ENCODE data around the gene LRCH1. TPM values are rescaled to one million over a fixed set of nuclear protein-coding genes. Genes with fewer than 3 reads are reported as not detected.

LRCH1 gene
- total RNA-seq, 2 experiments from 2014 or later, result 16.7 to 27.8 TPM

- Histone ChIP-seq H3K4me2 (ENCODE audit: low read length) (no peak overlapping the region), H4K20me1 (ENCODE audit: insufficient read depth, low read length) (no peaks in the 10 kb centered on the region), H3K4me1 (ENCODE audit: insufficient read depth, low read length, poor library complexity, severe bottlenecking) (peaks cover 5% of the 10 kb centered on the region), H3K27ac (ENCODE audit: low read depth, low read length, poor library complexity, severe bottlenecking) (no peak overlapping the region), H3K9me2 (ENCODE audit: insufficient read depth, low read length) (no peaks in the 10 kb centered on the region), H3K4me3 (ENCODE audit: low read depth, low read length, poor library complexity, severe bottlenecking) (no peak overlapping the region), H2AFZ (ENCODE audit: low read length) (no peak overlapping the region), H3K79me2 (ENCODE audit: insufficient read depth, low read depth, low read length) (no peaks in the 10 kb centered on the region; the same call in 1 of the 2 replicates), H3K9me3 (ENCODE audit: low read length) (no peaks in the 10 kb centered on the region), H3K36me3 (ENCODE audit: insufficient read depth, low read length) (peaks cover 70% of the 10 kb centered on the region)
- no peak for DNase-seq (ENCODE audit: low spot score)
- ChIA-PET POLR2A (interaction anchor here (0.6 to 1.4 kb wide), 5 partner anchors 9 to 1350 kb away, joined by 3 to 8 read pairs (median 3); no protein-coding TSS in a partner anchor), CTCF (ENCODE audit: unreplicated experiment) (interaction anchor here (0.9 kb wide), 1 partner anchor 56 kb away, joined by 3 read pairs; no protein-coding TSS in a partner anchor)
- TF ChIP-seq CTCF (conservative IDR thresholded peaks at IDR 0.05; ENCODE audit: low read length) (no peak), EZH2phosphoT487 (IDR thresholded peaks at IDR 0.05; ENCODE audit: borderline replicate concordance, low read depth, low read length) (no peak)
- intact Hi-C loops (cut with micrococcal nuclease; ENCODE audit: unreplicated experiment), result no loop called here
- BruUV-seq (replicated peaks), result no TSS peak
These were observed 132.2 kb downstream of the LRCH1 start for GRCh38 chr13:46685006-46685730.

GRCh38 chr13:46686171-46686570 is 133.2 kb downstream of the LRCH1 start:
- no peak overlapping the region for H3K4me3 ChIP-seq (ENCODE audit: low read depth, low read length, poor library complexity, severe bottlenecking)
- BruUV-seq (replicated peaks), result no TSS peak
- no peak overlapping the region for H3K27ac ChIP-seq (ENCODE audit: low read depth, low read length, poor library complexity, severe bottlenecking)
- H4K20me1 ChIP-seq (ENCODE audit: insufficient read depth, low read length), result no peaks in the 10 kb centered on the region
- ChIA-PET POLR2A (no interaction called here), CTCF (ENCODE audit: unreplicated experiment) (no interaction called here)
- peaks cover 5% of the 10 kb centered on the region for H3K4me1 ChIP-seq (ENCODE audit: insufficient read depth, low read length, poor library complexity, severe bottlenecking)
- H3K36me3 ChIP-seq (ENCODE audit: insufficient read depth, low read length), result peaks cover 79% of the 10 kb centered on the region
- intact Hi-C loops (cut with micrococcal nuclease; ENCODE audit: unreplicated experiment), result no loop called here
- no peaks in the 10 kb centered on the region for H3K9me3 ChIP-seq (ENCODE audit: low read length)
- H3K9me2 ChIP-seq (ENCODE audit: insufficient read depth, low read length), result no peaks in the 10 kb centered on the region
- no peaks in the 10 kb centered on the region for H3K79me2 ChIP-seq (ENCODE audit: insufficient read depth, low read depth, low read length)
- DNase-seq (ENCODE audit: low spot score), result no peak
- no peak for TF ChIP-seq CTCF (conservative IDR thresholded peaks at IDR 0.05; ENCODE audit: low read length)
- no peak for TF ChIP-seq EZH2phosphoT487 (IDR thresholded peaks at IDR 0.05; ENCODE audit: borderline replicate concordance, low read depth, low read length)
- H2AFZ ChIP-seq (ENCODE audit: low read length), result no peak overlapping the region
- H3K4me2 ChIP-seq (ENCODE audit: low read length), result no peak overlapping the region

GRCh38 chr13:46687810-46688209 is 134.8 kb downstream of the LRCH1 start:
- DNase-seq (ENCODE audit: low spot score), result no peak
- Histone ChIP-seq H4K20me1 (ENCODE audit: insufficient read depth, low read length) (no peaks in the 10 kb centered on the region), H3K4me2 (ENCODE audit: low read length) (no peak overlapping the region), H3K9me2 (ENCODE audit: insufficient read depth, low read length) (no peaks in the 10 kb centered on the region), H2AFZ (ENCODE audit: low read length) (no peak overlapping the region), H3K36me3 (ENCODE audit: insufficient read depth, low read length) (peaks cover 72% of the 10 kb centered on the region), H3K79me2 (ENCODE audit: insufficient read depth, low read depth, low read length) (no peaks in the 10 kb centered on the region), H3K9me3 (ENCODE audit: low read length) (no peaks in the 10 kb centered on the region), H3K4me3 (ENCODE audit: low read depth, low read length, poor library complexity, severe bottlenecking) (no peak overlapping the region), H3K27ac (ENCODE audit: low read depth, low read length, poor library complexity, severe bottlenecking) (no peak overlapping the region), H3K4me1 (ENCODE audit: insufficient read depth, low read length, poor library complexity, severe bottlenecking) (peaks cover 5% of the 10 kb centered on the region)
- CTCF ChIA-PET (ENCODE audit: unreplicated experiment), result no interaction called here
- TF ChIP-seq CTCF (conservative IDR thresholded peaks at IDR 0.05; ENCODE audit: low read length), result no peak
- TF ChIP-seq EZH2phosphoT487 (IDR thresholded peaks at IDR 0.05; ENCODE audit: borderline replicate concordance, low read depth, low read length), result no peak
- intact Hi-C loops (cut with micrococcal nuclease; ENCODE audit: unreplicated experiment), result no loop called here
- POLR2A ChIA-PET, result interaction anchor here (0.7 to 1.4 kb wide), 2 partner anchors 102 to 115 kb away, joined by 3 to 4 read pairs; no protein-coding TSS in a partner anchor
- BruUV-seq (replicated peaks), result no TSS peak
